B cell (primary cell): ENCODE data around the gene PDE3A. TPM values are rescaled to one million over a fixed set of nuclear protein-coding genes. Genes with fewer than 3 reads are reported as not detected.

ENCODE experiments used
- ATAC-seq: fragments of 200-7000 bp; cut with Tn5 transposase; one replicate; pipeline ENCODE4 v1.10.0; 2021; ENCODE audit warnings: low read depth, mild to moderate bottlenecking, moderate number of reproducible peaks, moderate library complexity
- CTCF ChIA-PET: fragments of 350-600 bp; sonication (Branson Sonifier 250); formaldehyde crosslinking; loops from one replicate; lab custom pipeline; 2021; ENCODE audit warnings: antibody characterized with exemption, inconsistent platforms; lab: Charles Lee
- POLR2A ChIA-PET: fragments of 350-600 bp; sonication (Branson Sonifier 250); formaldehyde crosslinking; loops from one replicate; lab custom pipeline; 2021; ENCODE audit warnings: antibody characterized with exemption; lab: Charles Lee
- DNase-seq: peaks from one replicate; pipeline ENCODE4 v3.0.0; 2013
- H2AFZ ChIP-seq: 2 replicates; pipeline ENCODE4 v1.6.1; 2012; ENCODE audit warnings: mild to moderate bottlenecking, low read depth, low read length; ENCODE audit not compliant: insufficient read depth, poor library complexity, severe bottlenecking
- H3K27ac ChIP-seq, 2 donors: 1 replicate in 1 of 2; 2 replicates in 1 of 2; pipeline ENCODE4 v1.5.1; 2012 to 2013; ENCODE audit warnings: low read length in 2 of 2, mild to moderate bottlenecking in 2 of 2, moderate library complexity in 1 of 2
- H3K27me3 ChIP-seq, 4 experiments: fragments of 200-600 bp in 1 of 4; sonication (generic) in 1 of 4; replicated peaks in 1 of 4; 1 replicate in 2 of 4; 2 replicates in 2 of 4; pipeline versions ENCODE4 v1.6.1 to v1.7.0; 2013 to 2016; ENCODE audit warnings: low read length in 3 of 4, mild to moderate bottlenecking in 2 of 4, mixed read lengths in 1 of 4, moderate library complexity in 1 of 4; ENCODE audit not compliant: insufficient read depth in 4 of 4, control insufficient read depth in 3 of 4; ENCODE audit errors: control extremely low read depth in 1 of 4
- H3K36me3 ChIP-seq, 2 experiments: replicated peaks in 1 of 2; 1 replicate in 1 of 2; 2 replicates in 1 of 2; pipeline versions ENCODE4 v1.6.1 to v1.7.1; 2013; ENCODE audit warnings: low read length in 1 of 2; ENCODE audit not compliant: insufficient read depth in 2 of 2, control insufficient read depth in 1 of 2; ENCODE audit errors: control extremely low read depth in 1 of 2, extremely low read depth in 1 of 2
- H3K4me1 ChIP-seq, 2 donors: fragments of 200-600 bp in 1 of 2; sonication (generic) in 1 of 2; 1 replicate in 1 of 2; 2 replicates in 1 of 2; pipeline versions ENCODE4 v1.5.1 to v1.6.1; 2013 to 2017; ENCODE audit warnings: low read length in 2 of 2; ENCODE audit not compliant: control insufficient read depth in 2 of 2, insufficient read depth in 2 of 2
- H3K4me2 ChIP-seq: replicated peaks from 2 replicates; pipeline ENCODE3; 2012; ENCODE audit warnings: mild to moderate bottlenecking, low read depth, low read length; ENCODE audit not compliant: poor library complexity, severe bottlenecking
- H3K4me3 ChIP-seq, 5 experiments: fragments of 200-600 bp in 1 of 5; sonication (generic) in 1 of 5; 1 replicate in 3 of 5; 2 replicates in 2 of 5; pipeline versions ENCODE4 v1.5.1 to v1.7.0; 2011 to 2016; ENCODE audit warnings: low read length in 4 of 5, mild to moderate bottlenecking in 4 of 5, low read depth in 2 of 5, control low read depth in 1 of 5, moderate library complexity in 1 of 5; ENCODE audit not compliant: insufficient read depth in 1 of 5; ENCODE audit errors: control extremely low read depth in 1 of 5, extremely low read depth in 1 of 5
- H3K79me2 ChIP-seq: fragments of 200-600 bp; sonication (generic); one replicate; pipeline ENCODE4 v1.6.0; 2016; ENCODE audit warnings: low read length; ENCODE audit not compliant: control insufficient read depth, insufficient read depth
- H3K9ac ChIP-seq: fragments of 200-600 bp; sonication (generic); 2 replicates; pipeline ENCODE4 v1.6.1; 2017; ENCODE audit warnings: mild to moderate bottlenecking, low read length, moderate library complexity
- H3K9me3 ChIP-seq, 3 donors: one replicate each; pipeline versions ENCODE4 v1.6.1 to v1.7.1; 2013; ENCODE audit warnings: low read length in 2 of 3; ENCODE audit not compliant: control insufficient read depth in 2 of 3, insufficient read depth in 1 of 3; ENCODE audit errors: control extremely low read depth in 1 of 3
- H4K20me1 ChIP-seq: 2 replicates; pipeline ENCODE4 v1.6.0; 2012; ENCODE audit warnings: mild to moderate bottlenecking, low read length; ENCODE audit not compliant: insufficient read depth, control insufficient read depth, poor library complexity, severe bottlenecking
- H3K27ac Mint-ChIP-seq: one replicate; pipeline ENCODE4 v1.8.0; 2021; ENCODE audit warnings: mixed read lengths
- H3K27me3 Mint-ChIP-seq: one replicate; pipeline ENCODE4 v1.8.0; 2021; ENCODE audit warnings: mixed read lengths
- H3K4me1 Mint-ChIP-seq: one replicate; pipeline ENCODE4 v1.8.0; 2021; ENCODE audit warnings: mixed read lengths
- H3K4me3 Mint-ChIP-seq: one replicate; pipeline ENCODE4 v1.8.0; 2021; ENCODE audit warnings: mixed read lengths
- H3K9me3 Mint-ChIP-seq: one replicate; pipeline ENCODE4 v1.8.0; 2022; ENCODE audit warnings: mixed read lengths; ENCODE audit not compliant: insufficient read depth
- EZH2 ChIP-seq: IDR thresholded peaks from 2 replicates; pipeline ENCODE4 v1.6.1; 2012; ENCODE audit warnings: borderline replicate concordance, low read depth, mild to moderate bottlenecking, moderate library complexity, low read length; ENCODE audit not compliant: insufficient read depth, poor library complexity, severe bottlenecking
- WGBS: methylation state at CpG from one replicate; pipeline ENCODE4 v1.1.5; 2013; ENCODE audit warnings: missing lambda C conversion rate; ENCODE audit not compliant: insufficient coverage; 5-methylcytosine and 5-hydroxymethylcytosine counted together
- intact Hi-C: fragments of 100-400 bp; cut with micrococcal nuclease; formaldehyde crosslinking; loops from one replicate; pipeline ENCODE4 v1.10.0; 2022
- polyA plus RNA-seq: library from polyadenylated mRNA; depleted of rRNA; stranded (reverse); fragments of >200 nt; gene quantifications from 2 replicates; pipeline ENCODE4 v1.2.3, GENCODE V29; 2012
- total RNA-seq, 2 donors: library from RNA; stranded (reverse); fragments of 120-200 nt in 1 of 2; gene quantifications; 1 replicate in 1 of 2; 2 replicates in 1 of 2; pipeline versions ENCODE4 v1.2.3 to v1.2.4, GENCODE V29; 2013 to 2022
- TF ChIP-seq, protein P1 (sequence below): fragments of 200-600 bp; IDR thresholded peaks from one replicate; pipeline ENCODE4 v1.8.0; 2022; ENCODE audit warnings: antibody characterized with exemption, mild to moderate bottlenecking

The PDE3A gene
- total and polyA plus RNA-seq, 2 donors (not counting 1 experiment from before 2014, with no cell fraction given) = not detected

DNA sequence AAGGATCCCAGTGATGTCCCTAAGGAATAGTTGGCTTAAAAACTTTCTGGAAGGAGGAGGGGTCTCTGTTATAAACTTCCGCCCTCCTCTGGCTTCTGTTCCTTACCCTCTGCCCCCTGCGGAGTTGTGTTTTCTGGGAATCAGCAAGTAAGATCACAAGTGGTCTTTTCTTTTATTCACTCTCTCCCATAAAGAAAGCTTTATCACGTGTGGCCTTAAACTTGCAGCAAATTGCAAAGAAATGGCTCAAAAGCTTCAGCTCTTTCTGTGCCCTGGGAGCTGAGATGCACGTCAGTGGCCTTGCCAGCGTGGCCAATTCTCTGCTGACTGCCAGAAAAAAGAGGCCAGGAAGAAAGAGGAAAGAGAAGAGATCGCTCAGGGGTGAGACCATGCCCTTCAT, 326.9 kb downstream of the PDE3A start, which contains the start of gene SLCO1C1:
SLCO1C1 (plus strand) TSS at position 101 of the 400 bp plus-strand sequence. CDS start 4,245 bp downstream, outside the sequence.
- Histone ChIP-seq H3K9ac (no peak within 1 kb of the TSS), H2AFZ (no peak within 1 kb of the TSS), H3K27ac (no peak within 1 kb of the TSS), H3K4me3 (no peak within 1 kb of the TSS), H3K36me3 (no peaks in the 10 kb centered on the region), H3K4me2 (no peak within 1 kb of the TSS), H3K9me3 (no peaks in the 10 kb centered on the region), H3K4me1 (no peaks in the 10 kb centered on the region), H4K20me1 (no peaks in the 10 kb centered on the region), H3K79me2 (no peaks in the 10 kb centered on the region), H3K27me3 (no peaks in the 10 kb centered on the region)
- POLR2A ChIA-PET = no interaction called here
- no peaks in the 10 kb centered on the region for H3K4me1 Mint-ChIP-seq
- DNase-seq (no peak), ATAC-seq (no peak)
- no peak within 1 kb of the TSS for H3K27ac Mint-ChIP-seq
- no peak for TF ChIP-seq EZH2
- TF ChIP-seq, protein P1, sequence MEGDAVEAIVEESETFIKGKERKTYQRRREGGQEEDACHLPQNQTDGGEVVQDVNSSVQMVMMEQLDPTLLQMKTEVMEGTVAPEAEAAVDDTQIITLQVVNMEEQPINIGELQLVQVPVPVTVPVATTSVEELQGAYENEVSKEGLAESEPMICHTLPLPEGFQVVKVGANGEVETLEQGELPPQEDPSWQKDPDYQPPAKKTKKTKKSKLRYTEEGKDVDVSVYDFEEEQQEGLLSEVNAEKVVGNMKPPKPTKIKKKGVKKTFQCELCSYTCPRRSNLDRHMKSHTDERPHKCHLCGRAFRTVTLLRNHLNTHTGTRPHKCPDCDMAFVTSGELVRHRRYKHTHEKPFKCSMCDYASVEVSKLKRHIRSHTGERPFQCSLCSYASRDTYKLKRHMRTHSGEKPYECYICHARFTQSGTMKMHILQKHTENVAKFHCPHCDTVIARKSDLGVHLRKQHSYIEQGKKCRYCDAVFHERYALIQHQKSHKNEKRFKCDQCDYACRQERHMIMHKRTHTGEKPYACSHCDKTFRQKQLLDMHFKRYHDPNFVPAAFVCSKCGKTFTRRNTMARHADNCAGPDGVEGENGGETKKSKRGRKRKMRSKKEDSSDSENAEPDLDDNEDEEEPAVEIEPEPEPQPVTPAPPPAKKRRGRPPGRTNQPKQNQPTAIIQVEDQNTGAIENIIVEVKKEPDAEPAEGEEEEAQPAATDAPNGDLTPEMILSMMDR = no peak
- no peaks in the 10 kb centered on the region for H3K27me3 Mint-ChIP-seq
- CTCF ChIA-PET = no interaction called here
- 69% methylated on average over 3 of the region's 6 CpGs for WGBS
- intact Hi-C loops = no loop called here
- H3K9me3 Mint-ChIP-seq = peaks cover 4% of the 10 kb centered on the region
- no peak within 1 kb of the TSS for H3K4me3 Mint-ChIP-seq

DNA sequence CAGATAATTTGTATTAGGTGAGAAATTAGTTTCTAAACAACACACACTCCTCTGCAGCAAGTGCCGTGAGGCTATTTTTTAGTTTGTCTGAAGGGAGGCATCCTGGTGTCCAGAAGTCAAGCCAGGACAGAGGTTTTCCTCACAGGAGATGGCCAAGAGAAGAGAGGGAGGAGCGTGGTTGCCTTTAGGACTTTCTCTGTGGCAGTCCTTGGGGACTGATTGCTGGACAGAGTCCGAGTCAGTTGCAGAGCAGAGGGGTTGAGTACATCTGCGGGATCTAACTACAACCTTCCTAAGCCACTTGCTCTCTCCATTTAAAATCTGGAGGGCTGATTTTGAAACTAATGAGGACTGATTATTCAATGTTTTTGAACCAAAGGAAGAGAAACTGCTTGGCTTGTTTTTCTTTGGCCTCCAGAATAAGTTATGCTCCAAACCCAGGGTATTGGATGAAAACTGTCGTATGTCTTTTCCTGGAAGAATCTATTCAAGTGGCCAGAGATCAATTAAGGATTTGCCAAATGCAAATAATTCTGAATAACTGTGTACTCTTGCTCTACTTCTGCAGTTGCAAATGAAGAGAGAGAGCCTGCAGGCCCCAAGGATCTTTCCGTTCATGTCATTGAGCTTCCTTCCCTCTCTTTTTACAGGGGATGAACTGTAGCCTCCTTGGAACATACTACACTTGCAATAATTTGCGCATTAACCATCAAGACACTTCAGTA, 328.0 kb downstream of the PDE3A start:
- H3K9me3 ChIP-seq = no peaks in the 10 kb centered on the region
- CTCF ChIA-PET = no interaction called here
- no peaks in the 10 kb centered on the region for H3K27me3 Mint-ChIP-seq
- intact Hi-C loops = no loop called here
- POLR2A ChIA-PET = no interaction called here
- no peak overlapping the region for H2AFZ ChIP-seq
- H3K27me3 ChIP-seq = no peaks in the 10 kb centered on the region
- no peaks in the 10 kb centered on the region for H3K4me1 Mint-ChIP-seq
- no peak overlapping the region for H3K9ac ChIP-seq
- no peak overlapping the region for H3K27ac ChIP-seq
- DNase-seq (no peak), ATAC-seq (no peak)
- H3K79me2 ChIP-seq = no peaks in the 10 kb centered on the region
- TF ChIP-seq, protein P1 = no peak
- TF ChIP-seq EZH2 = no peak
- H3K4me3 ChIP-seq = no peak overlapping the region
- H3K4me2 ChIP-seq = no peak overlapping the region
- H3K27ac Mint-ChIP-seq = no peak overlapping the region
- H3K36me3 ChIP-seq = no peaks in the 10 kb centered on the region
- no peak overlapping the region for H3K4me3 Mint-ChIP-seq
- peaks cover 4% of the 10 kb centered on the region for H3K9me3 Mint-ChIP-seq
- H4K20me1 ChIP-seq = no peaks in the 10 kb centered on the region
- H3K4me1 ChIP-seq = no peaks in the 10 kb centered on the region
- 100% methylated on average over 1 of the region's 7 CpGs for WGBS
